GM23338 (cell line): Measurements from ENCODE around the gene HCST. TPM values are rescaled to one million over a fixed set of nuclear protein-coding genes. Genes with fewer than 3 reads are reported as not detected.

Experiments used
- ATAC-seq: fragments of 200-7000 bp; cut with Tn5 transposase; 3 replicates; pipeline ENCODE4 v1.9.1; 2020
- DNase-seq: peaks from one replicate; pipeline ENCODE4 v3.0.0-alpha.2; 2015; ENCODE audit warnings: low spot score
- H2AFZ ChIP-seq: fragments of 200-600 bp; sonication (generic); 2 replicates; pipeline ENCODE4 v1.8.0; 2016; ENCODE audit warnings: antibody characterized with exemption, mild to moderate bottlenecking, moderate library complexity
- H3F3A ChIP-seq: fragments of 200-600 bp; sonication (generic); replicated peaks from 2 replicates; pipeline ENCODE4 v1.8.0; 2017; ENCODE audit warnings: antibody characterized with exemption, mixed run types, low read depth
- H3K27ac ChIP-seq: fragments of 200-600 bp; sonication (generic); 2 replicates; pipeline ENCODE4 v1.6.1; 2016; ENCODE audit warnings: low read depth
- H3K27me3 ChIP-seq: fragments of 200-600 bp; sonication (generic); 2 replicates; pipeline ENCODE4 v1.8.0; 2016; ENCODE audit warnings: mild to moderate bottlenecking, mixed run types, moderate library complexity; ENCODE audit not compliant: insufficient read depth
- H3K36me3 ChIP-seq: fragments of 200-600 bp; sonication (generic); 2 replicates; pipeline ENCODE4 v1.8.0; 2016; ENCODE audit warnings: mild to moderate bottlenecking; ENCODE audit not compliant: insufficient read depth
- H3K4me1 ChIP-seq: fragments of 200-600 bp; sonication (generic); 2 replicates; pipeline ENCODE4 v1.8.0; 2016; ENCODE audit warnings: mild to moderate bottlenecking, moderate library complexity; ENCODE audit not compliant: insufficient read depth
- H3K4me2 ChIP-seq: fragments of 200-600 bp; sonication (generic); 2 replicates; pipeline ENCODE4 v1.7.1; 2017; ENCODE audit warnings: mixed run types
- H3K4me3 ChIP-seq: fragments of 200-600 bp; sonication (generic); 2 replicates; pipeline ENCODE4 v1.6.1; 2016; ENCODE audit warnings: mixed run types
- H3K79me2 ChIP-seq: fragments of 200-600 bp; sonication (generic); replicated peaks from 2 replicates; pipeline ENCODE4 v1.8.0; 2017; ENCODE audit warnings: mild to moderate bottlenecking; ENCODE audit not compliant: insufficient read depth
- H3K9me2 ChIP-seq: fragments of 200-600 bp; sonication (generic); 2 replicates; pipeline ENCODE4 v1.8.0; 2017; ENCODE audit not compliant: insufficient read depth
- H4K20me1 ChIP-seq: fragments of 200-600 bp; sonication (generic); replicated peaks from 2 replicates; pipeline ENCODE4 v1.8.0; 2017; ENCODE audit warnings: mild to moderate bottlenecking; ENCODE audit not compliant: insufficient read depth
- H3K27ac Mint-ChIP-seq: 2 replicates; pipeline ENCODE4 v1.8.0; 2020; ENCODE audit warnings: inconsistent platforms, mild to moderate bottlenecking, moderate library complexity, mixed read lengths
- H3K27me3 Mint-ChIP-seq: 3 replicates; pipeline ENCODE4 v1.8.0; 2022; ENCODE audit warnings: low read depth, mild to moderate bottlenecking, moderate library complexity, mixed read lengths, inconsistent platforms; ENCODE audit not compliant: insufficient read depth, poor library complexity
- H3K36me3 Mint-ChIP-seq: 3 replicates; pipeline ENCODE4 v1.8.0; 2021; ENCODE audit warnings: low read depth, mild to moderate bottlenecking, inconsistent platforms, moderate library complexity, mixed read lengths
- H3K4me1 Mint-ChIP-seq: 3 replicates; pipeline ENCODE4 v1.8.0; 2020; ENCODE audit warnings: mild to moderate bottlenecking, inconsistent platforms, mixed read lengths
- H3K4me3 Mint-ChIP-seq: 3 replicates; pipeline ENCODE4 v1.8.0; 2021; ENCODE audit warnings: moderate library complexity, mild to moderate bottlenecking, inconsistent platforms, mixed read lengths
- H3K9me3 Mint-ChIP-seq: 3 replicates; pipeline ENCODE4 v1.8.0; 2020; ENCODE audit warnings: moderate library complexity, mild to moderate bottlenecking, inconsistent platforms, mixed read lengths
- ETS1 ChIP-seq: IDR thresholded peaks from 2 replicates; pipeline ENCODE4 v1.6.1; 2016; ENCODE audit warnings: antibody characterized with exemption
- EZH2phosphoT487 ChIP-seq: fragments of 200-600 bp; sonication (generic); IDR thresholded peaks from one replicate; pipeline ENCODE4 v1.8.1; 2018; ENCODE audit warnings: antibody characterized with exemption; ENCODE audit not compliant: unreplicated experiment
- NANOG ChIP-seq: IDR thresholded peaks from 2 replicates; pipeline ENCODE4 v1.6.1; 2016; ENCODE audit warnings: antibody characterized with exemption, borderline replicate concordance
- REST ChIP-seq: IDR thresholded peaks from one replicate; pipeline ENCODE4 v1.6.1; 2018; ENCODE audit warnings: antibody characterized with exemption; ENCODE audit not compliant: unreplicated experiment
- STAT1 ChIP-seq: IDR thresholded peaks from one replicate; pipeline ENCODE4 v1.6.1; 2016; ENCODE audit warnings: antibody characterized with exemption; ENCODE audit not compliant: unreplicated experiment
- ZNF331 ChIP-seq: fragments of 250-450 bp; sonication (Bioruptor Pico); IDR thresholded peaks from 2 replicates; pipeline ENCODE4 v1.5.0; 2020; ENCODE audit warnings: low read depth, mild to moderate bottlenecking, moderate library complexity
- ZNF462 ChIP-seq: fragments of 250-450 bp; sonication (Bioruptor Pico); IDR thresholded peaks from 2 replicates; pipeline ENCODE4 v1.5.0; 2020; ENCODE audit warnings: mild to moderate bottlenecking, moderate library complexity
- polyA plus RNA-seq: library from polyadenylated mRNA; unstranded; fragments of >200 nt; fragmentation: Nextera tagmentation; extraction: Ambion mirVana; gene quantifications from 2 replicates; pipeline ENCODE4 v1.2.1, GENCODE V29; 2016
- total RNA-seq: library from RNA; depleted of rRNA; stranded (reverse); fragments of >200 nt; shearing (Covaris generic); gene quantifications from 2 replicates; pipeline ENCODE4 v1.2.3, GENCODE V29; 2014

The HCST gene
- total and polyA plus RNA-seq, 2 experiments from 2014 or later: 2.1 TPM; not detected in 1

- TF ChIP-seq REST (no peak), EZH2phosphoT487 (no peak), STAT1 (no peak), ZNF462 (CRISPR knock-in tag) (no peak)
These were observed 2.9 kb downstream of the HCST start (continued) for GRCh38 chr19:35905178-35905727.

- no peak for TF ChIP-seq ZNF331 (CRISPR knock-in tag)
- TF ChIP-seq ETS1: no peak
- TF ChIP-seq NANOG: no peak
- Mint-ChIP-seq H3K36me3 (no peaks in the 10 kb centered on the region), H3K27me3 (peaks cover 19% of the 10 kb centered on the region), H3K4me3 (no peak overlapping the region), H3K4me1 (peaks cover 33% of the 10 kb centered on the region), H3K9me3 (no peaks in the 10 kb centered on the region; the same call in 2 of the 3 replicates), H3K27ac (0 out of 2 replicates have a peak overlapping the region, but pooled peaks have one; percentile 47)
- no peaks in the 10 kb centered on the region for H3K36me3 ChIP-seq
- H4K20me1 ChIP-seq: no peaks in the 10 kb centered on the region
- peaks cover 10% of the 10 kb centered on the region; the same call in 1 of the 2 replicates for H3F3A ChIP-seq
- DNase-seq (no peak), ATAC-seq (peak; percentile 9)
- no peak overlapping the region for H3K4me3 ChIP-seq
- H3K9me2 ChIP-seq: no peaks in the 10 kb centered on the region
- no peak overlapping the region for H3K4me2 ChIP-seq
- H2AFZ ChIP-seq: peak overlapping the region; percentile 83; the same call in 1 of the 2 replicates
- peaks cover 21% of the 10 kb centered on the region for H3K4me1 ChIP-seq
- no peak overlapping the region for H3K27ac ChIP-seq
- H3K27me3 ChIP-seq: no peaks in the 10 kb centered on the region
- H3K79me2 ChIP-seq: no peaks in the 10 kb centered on the region
These were observed 5.0 kb downstream of the HCST start for GRCh38 chr19:35907377-35907745.
